ENCODE results near the gene PRR36. TPM values are rescaled to one million over a fixed set of nuclear protein-coding genes. Genes with fewer than 3 reads are reported as not detected.
A peak's percentile ranks its signal among the peaks of the same experiment; 100 is the strongest.

PRR36 gene
- total and polyA plus RNA-seq, 10 of the 15 experiments (the other 5 are each of a cell fraction or from before 2014, with no cell fraction given), result 0.04 TPM; not detected in 9

- TF ChIP-seq IRF3 (IDR thresholded peaks at IDR 0.05) (no peak), BCLAF1 (IDR thresholded peaks at IDR 0.05) (no peak), POLR2AphosphoS5 (IDR thresholded peaks at IDR 0.05; ENCODE audit: low read length) (no peak), CBX3 (IDR thresholded peaks at IDR 0.05; ENCODE audit: borderline replicate concordance, low read depth) (no peak), RUNX3 (IDR thresholded peaks at IDR 0.05; ENCODE audit: low read length) (0 out of 2 replicates have a peak, but pooled peaks have one; percentile 30), POLR2A (IDR thresholded peaks at IDR 0.05; ENCODE audit: low read depth, low read length) (no peak), ZBTB33 (IDR thresholded peaks at IDR 0.05) (no peak), DPF2 (IDR thresholded peaks at IDR 0.05) (peak; percentile 40; the same call in 1 of the 2 replicates), CHD4 (IDR thresholded peaks at IDR 0.05) (no peak), GATAD2B (conservative IDR thresholded peaks at IDR 0.05; ENCODE audit: low read depth) (no peak), NFIC (IDR thresholded peaks at IDR 0.05; ENCODE audit: low read depth, low read length) (no peak), BMI1 (IDR thresholded peaks at IDR 0.05; ENCODE audit: borderline replicate concordance) (no peak), EP300 (IDR thresholded peaks at IDR 0.05; ENCODE audit: borderline replicate concordance in 1 of 2, control insufficient read depth in 1 of 2, low read depth in 2 of 2, low read length in 2 of 2) (no peak), PRDM15 (CRISPR knock-in tag; IDR thresholded peaks at IDR 0.05) (no peak), JUNB (IDR thresholded peaks at IDR 0.05) (no peak), ZBTB11 (CRISPR knock-in tag; IDR thresholded peaks at IDR 0.05) (no peak), ESRRA (IDR thresholded peaks at IDR 0.05; ENCODE audit: low read length) (no peak)
Measured at GRCh38 chr19:7920519-7921301, 46.5 kb upstream of the PRR36 start (continued).
